CD14-positive monocyte (primary cell): ENCODE measurements around the gene KRTAP10-3. TPM values are rescaled to one million over a fixed set of nuclear protein-coding genes. Genes with fewer than 3 reads are reported as not detected.

ENCODE experiments used
- DNase-seq, 3 donors: peaks; one replicate each; pipeline ENCODE4 v3.0.0-alpha.2; 2011 to 2022
- H2AFZ ChIP-seq: 2 replicates; pipeline ENCODE4 v1.6.0; 2012; ENCODE audit warnings: mild to moderate bottlenecking, low read depth, low read length, inconsistent platforms; ENCODE audit not compliant: insufficient read depth, poor library complexity, severe bottlenecking
- H3K27ac ChIP-seq, 2 donors: 1 replicate in 1 of 2; 2 replicates in 1 of 2; pipeline ENCODE4 v1.5.1; 2012 to 2013; ENCODE audit warnings: low read length in 2 of 2, control low read depth in 1 of 2, inconsistent platforms in 1 of 2, low read depth in 1 of 2, mild to moderate bottlenecking in 1 of 2
- H3K27me3 ChIP-seq, 2 donors: one replicate each; pipeline versions ENCODE4 v1.6.0 to v1.6.1; 2011 to 2013; ENCODE audit warnings: low read length in 2 of 2; ENCODE audit not compliant: control insufficient read depth in 2 of 2, insufficient read depth in 2 of 2
- H3K36me3 ChIP-seq, 2 donors: replicated peaks in 1 of 2; 1 replicate in 1 of 2; 2 replicates in 1 of 2; pipeline versions ENCODE4 v1.5.1 to v1.6.1; 2012 to 2013; ENCODE audit warnings: low read length in 2 of 2, control low read depth in 1 of 2, inconsistent platforms in 1 of 2, mild to moderate bottlenecking in 1 of 2; ENCODE audit not compliant: insufficient read depth in 2 of 2, control insufficient read depth in 1 of 2
- H3K4me1 ChIP-seq, 2 donors: 1 replicate in 1 of 2; 2 replicates in 1 of 2; pipeline versions ENCODE4 v1.5.1 to v1.6.1; 2012 to 2013; ENCODE audit warnings: low read length in 2 of 2, control low read depth in 1 of 2, inconsistent platforms in 1 of 2, mild to moderate bottlenecking in 1 of 2, moderate library complexity in 1 of 2; ENCODE audit not compliant: insufficient read depth in 2 of 2, control insufficient read depth in 1 of 2
- H3K4me2 ChIP-seq: replicated peaks from 2 replicates; pipeline ENCODE3; 2012; ENCODE audit warnings: low read length, moderate library complexity, mild to moderate bottlenecking; ENCODE audit not compliant: poor library complexity, severe bottlenecking; ENCODE audit errors: extremely low read depth
- H3K4me3 ChIP-seq, 3 experiments: fragments of 200-600 bp in 1 of 3; sonication (generic) in 1 of 3; replicated peaks in 1 of 3; 1 replicate in 2 of 3; 2 replicates in 1 of 3; pipeline ENCODE4 v1.5.1; 2011 to 2013; ENCODE audit warnings: low read length in 3 of 3, mild to moderate bottlenecking in 3 of 3, control low read depth in 2 of 3, low read depth in 2 of 3, inconsistent platforms in 1 of 3, moderate library complexity in 1 of 3
- H3K79me2 ChIP-seq: 2 replicates; pipeline ENCODE4 v1.6.0; 2012; ENCODE audit warnings: mild to moderate bottlenecking, control low read depth, inconsistent platforms, low read length, moderate library complexity; ENCODE audit not compliant: insufficient read depth
- H3K9ac ChIP-seq: 2 replicates; pipeline ENCODE4 v1.6.0; 2017; ENCODE audit warnings: low read length, mild to moderate bottlenecking; ENCODE audit not compliant: insufficient read depth, poor library complexity, severe bottlenecking
- H3K9me3 ChIP-seq, 2 donors: replicated peaks in 1 of 2; 1 replicate in 1 of 2; 2 replicates in 1 of 2; pipeline versions ENCODE4 v1.5.1 to v1.6.1; 2012 to 2013; ENCODE audit warnings: low read length in 2 of 2, control low read depth in 1 of 2; ENCODE audit not compliant: control insufficient read depth in 1 of 2, insufficient read depth in 1 of 2
- H4K20me1 ChIP-seq: 2 replicates; pipeline ENCODE4 v1.6.0; 2012; ENCODE audit warnings: mild to moderate bottlenecking, low read length, control low read depth, moderate library complexity; ENCODE audit not compliant: insufficient read depth
- H3K27ac Mint-ChIP-seq, 7 donors: one replicate each; pipeline ENCODE4 v1.8.0; 2020; ENCODE audit warnings: mild to moderate bottlenecking in 7 of 7, mixed read lengths in 7 of 7, moderate library complexity in 6 of 7, inconsistent platforms in 2 of 7
- H3K27me3 Mint-ChIP-seq, 3 donors: one replicate each; pipeline ENCODE4 v1.8.0; 2021 to 2022; ENCODE audit warnings: low read depth in 3 of 3, mild to moderate bottlenecking in 3 of 3, mixed read lengths in 3 of 3, moderate library complexity in 3 of 3, inconsistent platforms in 1 of 3
- H3K36me3 Mint-ChIP-seq, 2 donors: one replicate each; pipeline ENCODE4 v1.8.0; 2020; ENCODE audit warnings: mixed read lengths in 2 of 2, inconsistent platforms in 1 of 2, mild to moderate bottlenecking in 1 of 2
- H3K4me1 Mint-ChIP-seq: one replicate; pipeline ENCODE4 v1.8.0; 2020; ENCODE audit warnings: mild to moderate bottlenecking, mixed read lengths
- H3K4me3 Mint-ChIP-seq, 2 donors: one replicate each; pipeline ENCODE4 v1.8.0; 2020; ENCODE audit warnings: mild to moderate bottlenecking in 2 of 2, mixed read lengths in 2 of 2, moderate library complexity in 1 of 2
- H3K9me3 Mint-ChIP-seq, 7 donors: one replicate each; pipeline ENCODE4 v1.8.0; 2020 to 2022; ENCODE audit warnings: mixed read lengths in 7 of 7, mild to moderate bottlenecking in 6 of 7, moderate library complexity in 6 of 7, inconsistent platforms in 2 of 7
- CTCF ChIP-seq: fragments of 200-600 bp; IDR thresholded peaks from one replicate; pipeline ENCODE4 v1.8.0; 2022; ENCODE audit warnings: antibody characterized with exemption, mild to moderate bottlenecking
- WGBS: methylation state at CpG from one replicate; pipeline ENCODE4 v1.1.5; 2013; ENCODE audit warnings: missing lambda C conversion rate; ENCODE audit not compliant: insufficient coverage; 5-methylcytosine and 5-hydroxymethylcytosine counted together
- intact Hi-C, 2 donors: fragments of 100-400 bp; cut with micrococcal nuclease; formaldehyde crosslinking; loops; one replicate each; pipeline versions ENCODE4 v1.15.0 to v1.15.1; 2023
- polyA plus RNA-seq, 3 donors: library from polyadenylated mRNA; depleted of rRNA in 1 of 3; unstranded in 2 of 3; stranded (reverse) in 1 of 3; fragments of 300-500 nt in 2 of 3; fragments of >200 nt in 1 of 3; fragmentation: Illumina TruSeq in 2 of 3; gene quantifications; 1 replicate in 2 of 3; 2 replicates in 1 of 3; pipeline ENCODE4 v1.2.3, GENCODE V29; 2012 to 2021

The KRTAP10-3 gene
- polyA plus RNA-seq, 3 donors = not detected

GRCh38 chr21:44516342-44516741, 42.3 kb downstream of the KRTAP10-3 start:
- H3K9me3 ChIP-seq = peaks cover 0 to 4% of the 10 kb centered on the region in 2 donors
- no peak for TF ChIP-seq CTCF
- no peaks in the 10 kb centered on the region for H4K20me1 ChIP-seq
- no peaks in the 10 kb centered on the region for H3K4me1 ChIP-seq
- intact Hi-C loops = no loop called here
- Mint-ChIP-seq H3K27me3 (peaks cover 0 to 5% (median 4%) of the 10 kb centered on the region in 3 donors), H3K36me3 (no peaks in the 10 kb centered on the region), H3K4me1 (peaks cover 3% of the 10 kb centered on the region), H3K4me3 (no peak overlapping the region), H3K9me3 (peaks cover 0 to 14% (median 2%) of the 10 kb centered on the region in 7 donors), H3K27ac (no peak overlapping the region)
- H3K4me2 ChIP-seq = no peak overlapping the region
- DNase-seq = no peak
- H3K9ac ChIP-seq = no peak overlapping the region
- no peak overlapping the region for H3K4me3 ChIP-seq
- no peak overlapping the region for H3K27ac ChIP-seq
- H3K79me2 ChIP-seq = no peaks in the 10 kb centered on the region
- 90% methylated on average over 9 of the region's 13 CpGs for WGBS
- H3K36me3 ChIP-seq = no peaks in the 10 kb centered on the region
- no peak overlapping the region for H2AFZ ChIP-seq
- no peaks in the 10 kb centered on the region for H3K27me3 ChIP-seq

DNA sequence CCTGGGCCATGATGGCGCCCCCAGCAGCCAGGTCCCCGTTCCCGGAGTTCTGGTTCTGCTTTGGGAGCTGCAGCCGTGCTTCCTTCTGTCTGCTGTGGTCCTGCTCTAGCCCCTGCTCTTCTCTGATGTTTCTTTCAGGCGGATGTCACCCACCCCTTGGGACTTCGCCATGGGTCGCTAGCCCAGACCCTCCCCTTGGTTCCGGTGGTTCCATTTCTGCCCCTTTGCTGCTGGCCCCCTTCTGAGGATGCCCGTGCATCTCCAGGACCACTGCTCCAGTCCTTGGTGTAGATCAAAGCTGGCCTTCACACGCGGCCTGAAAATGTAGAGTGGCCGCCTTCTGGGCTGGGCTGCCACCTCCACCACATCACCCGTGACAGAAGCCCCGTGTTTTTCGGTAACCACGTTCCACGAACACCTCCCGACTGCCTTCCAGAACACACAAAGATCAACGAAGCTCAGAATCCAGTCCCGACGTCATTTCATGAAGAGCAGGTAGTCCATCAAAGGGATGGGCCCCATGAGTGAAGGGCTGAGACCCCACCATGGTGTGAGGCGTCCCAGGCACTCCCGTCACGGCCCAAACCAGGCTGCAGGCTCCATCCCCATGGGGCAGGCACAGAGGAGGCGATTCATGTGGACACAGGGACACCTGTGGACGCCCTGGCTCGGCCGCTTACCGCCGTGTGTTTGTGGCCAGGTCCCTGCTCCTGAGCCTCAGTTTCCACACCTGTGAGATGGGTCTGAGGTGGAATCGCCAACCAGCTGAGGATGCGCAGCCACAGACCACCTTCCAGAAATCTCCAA, 43.0 kb downstream of the KRTAP10-3 start:
- Mint-ChIP-seq H3K4me3 (no peak overlapping the region), H3K4me1 (peaks cover 3% of the 10 kb centered on the region), H3K27me3 (peaks cover 0 to 6% (median 5%) of the 10 kb centered on the region in 3 donors), H3K27ac (no peak overlapping the region), H3K9me3 (peaks cover 0 to 14% (median 2%) of the 10 kb centered on the region in 7 donors), H3K36me3 (no peaks in the 10 kb centered on the region)
- Histone ChIP-seq H3K27me3 (no peaks in the 10 kb centered on the region), H3K9me3 (peaks cover 0 to 4% of the 10 kb centered on the region in 2 donors), H3K4me3 (no peak overlapping the region), H3K4me2 (no peak overlapping the region), H3K9ac (no peak overlapping the region), H3K36me3 (no peaks in the 10 kb centered on the region), H3K79me2 (no peaks in the 10 kb centered on the region), H3K27ac (no peak overlapping the region), H4K20me1 (no peaks in the 10 kb centered on the region), H3K4me1 (peaks cover 0 to 4% of the 10 kb centered on the region in 2 donors), H2AFZ (no peak overlapping the region)
- no peak for DNase-seq
- WGBS = 92% methylated on average over 25 of the region's 32 CpGs
- intact Hi-C loops = no loop called here
- no peak for TF ChIP-seq CTCF
